Renal cortical epithelial cell (primary cell): Measurements from ENCODE around the gene PFKL. TPM values are rescaled to one million over a fixed set of nuclear protein-coding genes. Genes with fewer than 3 reads are reported as not detected.

ENCODE experiments used
- DNase-seq: peaks from one replicate; pipeline ENCODE4 v3.0.0-alpha.2; 2011; ENCODE audit warnings: low read depth
- total RNA-seq: library from RNA; depleted of rRNA; stranded (reverse); fragments of >200 nt; gene quantifications from 2 replicates; pipeline ENCODE4 v1.2.3, GENCODE V29; 2014

Gene PFKL
- total RNA-seq, 1 donor from 2014 or later, result 250 TPM

- DNase-seq, result no peak
These were observed 12.9 kb downstream of the PFKL start for GRCh38 chr21:44312716-44313115.

DNA sequence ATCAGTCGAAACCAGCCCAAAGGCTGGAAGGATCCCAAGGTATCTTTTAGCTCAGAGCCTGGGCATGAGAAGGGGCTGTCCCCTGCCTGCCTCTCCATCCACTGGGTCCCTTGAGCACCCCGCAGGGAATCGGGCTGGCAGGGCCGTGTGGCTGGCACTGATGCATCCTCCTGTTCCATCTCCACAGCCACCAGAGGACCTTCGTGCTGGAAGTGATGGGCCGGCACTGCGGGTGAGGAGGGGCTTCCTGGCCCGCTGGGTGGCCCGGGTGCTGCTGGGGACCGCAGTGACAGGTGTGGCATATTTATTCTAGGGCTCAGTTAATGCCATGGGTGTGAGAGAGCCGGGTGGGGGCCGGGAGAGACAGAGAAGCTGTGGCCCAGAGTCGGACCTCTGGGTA, 13.6 kb downstream of the PFKL start:
- no peak for DNase-seq

DNA sequence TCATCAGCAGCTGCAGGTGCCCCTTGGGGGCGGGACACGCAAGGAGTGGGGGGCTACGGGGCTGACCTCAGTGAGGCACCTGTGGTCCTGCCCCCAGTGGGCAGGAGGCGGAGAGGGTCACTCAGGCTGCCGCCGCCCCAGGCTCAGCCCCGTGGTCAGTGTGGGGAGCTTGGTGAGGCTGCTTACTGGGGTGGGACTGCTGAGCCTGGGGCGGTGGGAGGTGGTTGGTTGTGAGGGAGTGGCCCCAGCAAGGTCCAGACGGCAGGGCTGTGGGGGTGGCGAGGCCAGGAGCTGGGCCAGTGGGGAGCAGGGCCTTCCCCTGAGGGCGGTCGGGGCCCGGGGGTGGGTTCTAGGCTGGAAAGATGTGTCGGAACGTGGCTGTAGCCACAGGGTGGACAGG, 14.3 kb downstream of the PFKL start:
- DNase-seq, result no peak

DNA sequence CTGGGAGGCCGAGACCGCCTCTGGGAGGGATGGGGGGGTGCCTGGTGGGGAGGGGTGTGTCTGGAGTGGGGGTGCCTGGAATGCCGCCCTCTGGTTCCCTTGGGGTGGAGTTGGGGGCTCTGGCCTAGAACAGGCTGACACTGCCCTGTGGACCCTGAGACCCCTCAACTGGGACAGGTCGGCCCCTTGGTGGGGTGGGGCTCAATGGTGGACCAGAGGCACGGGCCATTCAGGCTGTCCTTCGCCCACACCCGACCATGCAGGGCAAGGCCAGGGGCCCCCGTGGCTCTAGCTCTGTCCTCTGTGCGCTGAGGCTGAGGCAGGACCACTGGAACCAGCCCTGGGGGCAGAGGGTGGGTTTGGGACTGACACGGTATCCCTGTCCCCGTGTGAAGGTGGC, 14.7 kb downstream of the PFKL start:
- no peak for DNase-seq

DNA sequence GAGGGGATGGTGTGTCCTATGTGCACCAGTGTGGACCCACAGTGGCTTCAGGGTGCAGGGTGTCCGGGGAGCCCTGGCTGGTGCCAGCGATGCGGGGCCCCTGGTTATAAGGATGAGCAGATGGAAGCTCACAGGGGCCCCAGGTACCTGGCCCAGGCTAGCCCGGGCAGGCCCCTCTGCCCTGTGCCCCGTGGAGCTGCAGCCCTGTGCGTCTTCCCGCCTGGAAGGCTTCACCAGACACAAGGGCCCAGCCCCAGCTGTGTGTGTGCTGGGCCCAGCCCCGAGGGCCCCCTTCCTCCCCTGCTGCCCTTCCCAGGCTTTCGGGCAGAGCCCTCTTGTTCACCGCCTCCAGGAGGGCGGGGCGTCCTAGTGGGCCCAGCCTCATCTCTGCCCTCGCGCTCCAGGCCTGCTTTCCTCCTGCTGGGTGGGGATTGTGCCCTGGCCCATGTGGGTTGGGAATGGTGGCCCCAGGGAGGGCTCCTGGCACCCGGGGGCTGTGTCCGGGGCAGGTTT, 15.9 kb downstream of the PFKL start:
- no peak for DNase-seq

- DNase-seq, result no peak
These were observed 16.5 kb downstream of the PFKL start for GRCh38 chr21:44316277-44316900.

- DNase-seq, result no peak
These were observed 17.5 kb downstream of the PFKL start for GRCh38 chr21:44317241-44317782.

GRCh38 chr21:44317871-44318270, 18.0 kb downstream of the PFKL start:
- DNase-seq, result no peak

DNA sequence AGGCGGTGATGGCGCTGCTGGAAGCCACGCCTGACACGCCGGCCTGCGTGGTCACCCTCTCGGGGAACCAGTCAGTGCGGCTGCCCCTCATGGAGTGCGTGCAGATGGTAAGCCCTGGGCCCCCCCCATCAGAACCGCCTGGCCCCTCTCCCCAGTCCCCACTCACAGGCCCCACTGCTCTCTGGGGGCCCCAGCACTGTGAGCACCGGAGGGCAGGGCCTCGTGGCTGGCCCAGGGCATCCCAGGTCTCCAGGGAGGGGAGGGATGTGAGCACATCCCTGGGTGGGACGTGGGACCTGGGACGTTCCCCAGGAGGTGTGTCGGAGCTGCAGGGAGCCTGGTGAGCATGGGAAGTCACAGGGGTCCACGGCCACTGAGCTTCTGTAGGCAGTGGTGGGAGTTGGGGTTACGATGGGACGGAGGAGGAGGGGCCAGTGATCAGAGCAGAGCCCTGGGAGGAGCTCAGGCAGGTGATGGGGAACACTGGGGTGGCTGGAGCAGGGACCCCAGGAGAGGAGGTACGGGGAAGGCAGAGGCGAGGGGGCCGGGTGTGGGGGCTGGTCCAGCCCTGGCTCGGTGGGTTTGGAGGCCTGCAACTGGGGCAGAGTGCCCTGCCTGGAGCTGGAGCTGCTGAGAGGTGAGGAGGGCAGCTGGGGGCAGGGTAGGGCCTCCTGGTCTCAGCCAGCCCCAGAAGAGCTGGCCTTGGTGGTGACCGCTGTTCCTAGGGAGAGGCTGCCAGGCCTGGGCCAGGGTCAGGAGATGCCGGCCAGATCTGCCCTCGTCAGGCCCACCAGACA, 18.8 kb downstream of the PFKL start:
- DNase-seq, result no peak

- no peak for DNase-seq
These were observed 19.7 kb downstream of the PFKL start for GRCh38 chr21:44319407-44320065.

DNA sequence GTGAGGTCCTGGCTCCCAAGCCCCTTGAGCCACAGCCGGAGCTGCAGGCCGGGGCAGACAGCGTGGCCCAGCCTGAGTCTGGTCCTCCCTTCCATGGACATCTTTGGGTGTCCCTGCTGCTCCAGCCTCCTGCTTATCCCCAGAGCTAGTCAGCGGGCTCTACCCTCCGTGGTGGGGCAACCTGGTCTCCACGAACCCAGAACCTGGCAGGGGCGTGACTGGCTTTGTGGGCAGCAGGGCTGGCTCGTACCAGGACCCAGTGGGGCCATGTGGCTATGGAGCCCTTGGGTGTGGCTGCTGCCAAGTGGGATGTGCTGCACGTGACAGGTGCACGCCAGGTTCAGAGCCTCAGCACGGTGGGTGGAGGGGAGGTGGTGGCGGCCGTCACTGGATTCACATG, 21.0 kb downstream of the PFKL start:
- DNase-seq, result no peak

DNA sequence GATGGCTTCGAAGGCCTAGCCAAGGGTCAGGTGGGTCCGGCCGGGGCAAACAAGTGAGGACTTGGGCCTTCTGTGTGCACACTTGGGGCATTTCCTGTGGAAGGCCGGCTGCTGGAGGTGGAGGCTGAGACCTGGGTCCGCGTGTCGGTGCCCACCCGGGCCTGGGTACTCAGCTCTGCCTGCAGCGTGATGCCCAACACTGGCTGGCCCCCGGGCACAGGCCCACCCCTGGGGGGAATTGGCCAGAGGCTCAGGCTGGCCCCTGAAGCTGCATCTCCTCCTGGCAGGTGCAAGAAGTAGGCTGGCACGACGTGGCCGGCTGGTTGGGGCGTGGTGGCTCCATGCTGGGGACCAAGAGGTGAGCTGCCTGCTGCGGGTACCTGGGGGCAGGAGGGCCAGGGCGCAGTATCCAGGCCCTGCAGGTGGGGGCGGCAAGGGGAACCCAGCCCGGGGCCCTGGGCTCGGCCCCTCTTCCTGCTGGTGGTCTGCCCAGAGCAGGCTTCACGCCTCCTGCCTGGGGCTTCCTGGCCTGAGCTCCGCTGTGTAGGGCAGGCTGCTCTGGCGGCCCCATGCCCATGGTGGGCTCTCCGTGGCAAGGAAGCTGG, 22.1 kb downstream of the PFKL start:
- no peak for DNase-seq

- no peak for DNase-seq
These were observed 22.9 kb downstream of the PFKL start for GRCh38 chr21:44322621-44323325.

GRCh38 chr21:44323591-44323990, 23.7 kb downstream of the PFKL start:
- DNase-seq, result no peak

- DNase-seq, result no peak
These were observed 24.4 kb downstream of the PFKL start for GRCh38 chr21:44324106-44324853.

GRCh38 chr21:44324854-44325107, 24.9 kb downstream of the PFKL start:
- no peak for DNase-seq

DNA sequence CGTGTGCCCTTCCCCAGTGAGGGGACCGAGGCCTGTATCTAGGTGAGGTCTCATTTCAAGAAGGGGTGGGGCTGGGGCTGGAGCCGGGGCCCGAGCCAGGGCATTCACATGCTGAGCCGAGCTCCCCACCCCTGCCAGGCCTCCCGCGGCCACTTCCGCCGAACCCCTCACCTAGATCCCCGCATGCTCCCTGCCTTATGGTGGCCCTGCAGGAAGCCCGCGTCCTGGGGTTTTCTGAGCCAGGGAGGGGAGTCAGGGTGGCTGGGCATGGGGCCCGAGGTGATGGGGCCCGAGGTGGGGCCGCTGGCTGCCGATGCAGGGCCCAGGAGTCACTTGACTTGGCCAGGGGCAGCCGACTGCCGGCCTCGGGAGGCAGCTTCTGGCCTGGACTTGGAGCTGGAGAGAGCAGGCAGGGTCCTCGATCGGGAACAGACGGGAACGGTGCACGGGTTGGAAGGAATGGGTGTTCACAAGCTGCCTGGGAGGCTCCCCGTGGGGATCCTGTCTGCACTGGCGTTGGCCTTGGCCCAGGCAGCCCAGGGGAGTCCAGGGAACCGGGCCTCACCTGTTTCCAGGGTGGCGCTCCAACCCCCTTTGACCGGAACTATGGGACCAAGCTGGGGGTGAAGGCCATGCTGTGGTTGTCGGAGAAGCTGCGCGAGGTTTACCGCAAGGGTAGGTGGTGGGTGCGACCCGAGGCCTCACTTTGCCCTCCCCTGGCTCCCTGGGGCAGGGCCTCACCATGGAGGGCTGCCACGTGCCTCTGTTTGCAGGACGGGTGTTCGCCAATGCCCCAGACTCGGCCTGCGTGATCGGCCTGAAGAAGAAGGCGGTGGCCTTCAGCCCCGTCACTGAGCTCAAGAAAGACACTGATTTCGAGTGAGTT, 25.8 kb downstream of the PFKL start:
- no peak for DNase-seq

GRCh38 chr21:44326272-44326647, 26.4 kb downstream of the PFKL start:
- no peak for DNase-seq

DNA sequence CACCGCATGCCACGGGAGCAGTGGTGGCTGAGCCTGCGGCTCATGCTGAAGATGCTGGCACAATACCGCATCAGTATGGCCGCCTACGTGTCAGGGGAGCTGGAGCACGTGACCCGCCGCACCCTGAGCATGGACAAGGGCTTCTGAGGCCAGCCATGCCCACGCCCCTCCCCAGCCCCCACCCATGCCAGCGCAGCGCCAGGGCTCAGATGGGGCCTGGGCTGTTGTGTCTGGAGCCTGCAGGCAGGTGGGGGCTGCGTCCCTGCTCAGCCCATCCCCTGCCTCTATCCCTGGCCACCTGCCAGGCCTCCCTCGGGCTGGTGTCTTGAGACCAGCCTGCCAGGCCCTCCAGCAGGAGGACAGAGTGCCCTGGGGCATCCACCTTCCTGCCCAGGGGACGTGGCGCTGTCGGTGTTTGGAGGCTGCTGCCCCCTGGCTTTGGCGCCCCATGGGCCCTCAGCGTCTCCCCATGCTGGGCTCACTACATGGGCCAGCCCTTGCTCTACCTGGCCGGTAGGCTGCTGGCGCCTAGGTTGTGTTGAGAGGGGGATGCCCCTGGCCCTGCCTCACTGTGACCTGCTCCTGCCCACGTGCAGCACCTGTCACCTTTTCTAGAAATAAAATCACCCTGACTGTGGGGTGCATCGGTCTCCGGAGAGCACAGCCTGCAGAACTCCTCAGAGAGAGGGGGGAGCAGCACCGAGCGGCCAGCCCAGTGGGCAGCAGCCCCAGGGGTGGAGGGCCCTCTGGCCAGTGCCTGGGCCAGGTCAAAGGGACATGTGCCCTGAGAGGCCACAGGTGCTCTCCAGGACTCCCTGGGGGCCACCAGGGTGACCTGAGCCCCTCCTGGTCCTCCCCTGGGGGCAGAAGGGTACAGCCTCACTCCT, 27.1 kb downstream of the PFKL start:
- DNase-seq, result no peak
